Neural crest cell (in vitro differentiated cells): Measurements from ENCODE around the gene THRB. TPM values are rescaled to one million over a fixed set of nuclear protein-coding genes. Genes with fewer than 3 reads are reported as not detected.

Experiments
- DNase-seq: peaks from one replicate; pipeline ENCODE4 v3.0.0; 2021; ENCODE audit warnings: low read depth, mixed read lengths, low spot score
- H3K27ac Mint-ChIP-seq: one replicate; pipeline ENCODE4 v1.8.0; 2021; ENCODE audit warnings: mild to moderate bottlenecking, mixed read lengths; ENCODE audit not compliant: unreplicated experiment
- H3K27me3 Mint-ChIP-seq: 2 replicates; pipeline ENCODE4 v1.8.0; 2021; ENCODE audit warnings: low read depth, mild to moderate bottlenecking, mixed read lengths
- H3K36me3 Mint-ChIP-seq: 2 replicates; pipeline ENCODE4 v1.8.0; 2021; ENCODE audit warnings: low read depth, mild to moderate bottlenecking, mixed read lengths
- H3K4me1 Mint-ChIP-seq: 2 replicates; pipeline ENCODE4 v1.8.0; 2021; ENCODE audit warnings: mixed read lengths
- H3K4me3 Mint-ChIP-seq: one replicate; pipeline ENCODE4 v1.8.0; 2021; ENCODE audit warnings: mild to moderate bottlenecking, mixed read lengths
- H3K9me3 Mint-ChIP-seq: 2 replicates; pipeline ENCODE4 v1.8.0; 2021; ENCODE audit warnings: mixed read lengths
- total RNA-seq: library from RNA; stranded (reverse); gene quantifications from 2 replicates; pipeline ENCODE4 v1.2.1, GENCODE V29; 2021
- TF ChIP-seq, protein P1 (sequence below): fragments of 200-600 bp; sonication (generic); conservative IDR thresholded peaks from 2 replicates; pipeline ENCODE4 v1.5.0; 2021; ENCODE audit warnings: antibody characterized with exemption, mild to moderate bottlenecking

The THRB gene
- total RNA-seq, 1 donor from 2014 or later, result 0.65 TPM

DNA sequence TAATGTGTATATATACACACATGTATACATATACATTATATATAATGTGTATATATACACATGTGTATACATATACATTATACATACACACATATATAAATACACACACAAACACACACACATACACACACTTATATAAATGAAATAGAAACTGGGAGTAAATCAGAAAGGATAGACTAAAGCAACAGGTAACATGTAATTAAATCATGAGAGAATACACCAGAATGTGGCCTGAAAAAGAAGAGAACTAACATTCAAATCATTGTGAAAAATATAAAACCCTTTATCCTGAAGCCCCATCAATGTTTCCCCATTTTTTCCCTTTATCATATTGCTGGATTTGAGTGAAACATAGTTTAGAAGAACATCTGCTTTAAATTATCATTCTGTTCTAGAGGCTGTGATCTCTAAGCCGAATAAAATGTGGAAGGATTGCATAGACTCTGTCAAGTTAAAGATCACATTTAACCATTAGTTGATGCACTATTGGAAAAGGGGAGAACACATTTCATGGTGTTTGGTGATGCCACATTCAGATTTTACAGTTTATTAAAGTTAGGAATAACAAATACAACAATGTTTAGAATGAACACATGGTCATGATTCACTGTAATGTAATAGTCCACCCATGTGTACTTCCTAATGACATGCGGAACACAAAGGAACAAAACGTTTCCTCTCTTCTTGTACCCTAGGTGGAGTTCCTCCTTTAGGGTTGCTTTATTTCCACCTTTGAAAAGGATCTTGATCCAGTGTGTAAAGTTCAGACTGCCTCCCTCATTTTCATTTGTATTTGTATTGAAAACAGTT, 12.5 kb upstream of the THRB start:
- no peaks in the 10 kb centered on the region for H3K4me1 Mint-ChIP-seq
- H3K36me3 Mint-ChIP-seq, result no peaks in the 10 kb centered on the region
- no peak overlapping the region for H3K27ac Mint-ChIP-seq
- no peaks in the 10 kb centered on the region for H3K9me3 Mint-ChIP-seq
- no peaks in the 10 kb centered on the region for H3K27me3 Mint-ChIP-seq
- no peak for DNase-seq
- H3K4me3 Mint-ChIP-seq, result no peak overlapping the region
- TF ChIP-seq, protein P1, sequence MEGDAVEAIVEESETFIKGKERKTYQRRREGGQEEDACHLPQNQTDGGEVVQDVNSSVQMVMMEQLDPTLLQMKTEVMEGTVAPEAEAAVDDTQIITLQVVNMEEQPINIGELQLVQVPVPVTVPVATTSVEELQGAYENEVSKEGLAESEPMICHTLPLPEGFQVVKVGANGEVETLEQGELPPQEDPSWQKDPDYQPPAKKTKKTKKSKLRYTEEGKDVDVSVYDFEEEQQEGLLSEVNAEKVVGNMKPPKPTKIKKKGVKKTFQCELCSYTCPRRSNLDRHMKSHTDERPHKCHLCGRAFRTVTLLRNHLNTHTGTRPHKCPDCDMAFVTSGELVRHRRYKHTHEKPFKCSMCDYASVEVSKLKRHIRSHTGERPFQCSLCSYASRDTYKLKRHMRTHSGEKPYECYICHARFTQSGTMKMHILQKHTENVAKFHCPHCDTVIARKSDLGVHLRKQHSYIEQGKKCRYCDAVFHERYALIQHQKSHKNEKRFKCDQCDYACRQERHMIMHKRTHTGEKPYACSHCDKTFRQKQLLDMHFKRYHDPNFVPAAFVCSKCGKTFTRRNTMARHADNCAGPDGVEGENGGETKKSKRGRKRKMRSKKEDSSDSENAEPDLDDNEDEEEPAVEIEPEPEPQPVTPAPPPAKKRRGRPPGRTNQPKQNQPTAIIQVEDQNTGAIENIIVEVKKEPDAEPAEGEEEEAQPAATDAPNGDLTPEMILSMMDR, result no peak

- H3K27ac Mint-ChIP-seq, result no peak overlapping the region
- no peaks in the 10 kb centered on the region for H3K36me3 Mint-ChIP-seq
- DNase-seq, result no peak
- H3K27me3 Mint-ChIP-seq, result no peaks in the 10 kb centered on the region
- H3K4me1 Mint-ChIP-seq, result no peaks in the 10 kb centered on the region
- H3K9me3 Mint-ChIP-seq, result no peaks in the 10 kb centered on the region
- no peak overlapping the region for H3K4me3 Mint-ChIP-seq
- TF ChIP-seq, protein P1, result no peak
Observed at GRCh38 chr3:24505691-24506550, 11.3 kb upstream of the THRB start.

- no peaks in the 10 kb centered on the region for H3K4me1 Mint-ChIP-seq
- H3K4me3 Mint-ChIP-seq, result no peak overlapping the region
Observed at GRCh38 chr3:24504772-24505171, 10.1 kb upstream of the THRB start.

DNA sequence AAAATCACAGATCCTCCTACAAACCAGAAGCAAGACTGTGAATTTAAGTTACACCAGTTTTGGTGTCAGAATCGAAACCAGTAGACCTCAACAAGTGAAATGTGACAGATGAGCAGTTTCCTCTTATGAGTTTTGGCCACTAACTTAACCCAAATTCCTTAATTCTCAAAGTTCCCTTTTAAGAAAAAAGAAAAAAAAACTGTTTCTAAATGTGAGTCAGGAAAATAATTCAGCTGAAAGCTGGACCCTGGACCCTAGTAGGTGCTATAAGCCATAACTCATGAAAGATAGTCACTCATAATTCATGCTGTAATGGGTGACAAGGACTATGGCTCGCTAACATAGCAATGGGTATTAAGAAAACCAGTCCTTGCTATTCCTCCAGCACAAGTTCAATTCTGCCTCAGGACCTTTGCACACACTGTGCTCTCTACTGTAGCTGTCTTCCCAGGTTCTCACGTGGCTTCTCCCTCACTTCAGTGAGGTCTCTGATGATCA, 9.0 kb upstream of the THRB start:
- no peaks in the 10 kb centered on the region for H3K36me3 Mint-ChIP-seq
- TF ChIP-seq, protein P1, result no peak
- no peaks in the 10 kb centered on the region for H3K9me3 Mint-ChIP-seq
- no peaks in the 10 kb centered on the region for H3K4me1 Mint-ChIP-seq
- H3K27ac Mint-ChIP-seq, result no peak overlapping the region
- H3K27me3 Mint-ChIP-seq, result peaks cover 2% of the 10 kb centered on the region
- H3K4me3 Mint-ChIP-seq, result no peak overlapping the region
- no peak for DNase-seq

More at GRCh38 chr3:24504772-24505171, 10.1 kb upstream of the THRB start:
- no peak overlapping the region for H3K27ac Mint-ChIP-seq
- no peak for DNase-seq
- peaks cover 2% of the 10 kb centered on the region for H3K27me3 Mint-ChIP-seq
- no peaks in the 10 kb centered on the region for H3K36me3 Mint-ChIP-seq
- no peaks in the 10 kb centered on the region for H3K9me3 Mint-ChIP-seq
- TF ChIP-seq, protein P1, result no peak

DNA sequence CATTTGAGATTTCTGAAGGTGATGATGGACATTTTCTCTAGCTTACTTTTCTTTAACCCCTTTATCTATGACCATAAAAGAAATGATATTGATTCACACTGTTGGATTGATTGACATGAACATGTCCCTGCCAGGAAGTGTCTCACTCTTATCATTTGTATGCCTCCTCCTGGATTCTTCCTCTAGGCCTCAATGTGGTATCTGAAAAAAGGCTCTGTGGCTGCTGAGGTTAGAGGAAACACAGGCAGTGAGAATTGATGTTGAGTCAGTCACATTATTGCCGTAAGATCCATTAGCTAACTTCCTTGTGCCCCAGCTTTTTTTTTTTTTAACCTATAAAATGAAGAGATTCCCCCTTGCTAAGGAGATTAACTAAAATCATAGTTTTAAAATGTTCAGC, 8.0 kb upstream of the THRB start:
- TF ChIP-seq, protein P1, result no peak
- Mint-ChIP-seq H3K27me3 (peaks cover 9% of the 10 kb centered on the region), H3K4me3 (peak overlapping the region; percentile 6), H3K4me1 (no peaks in the 10 kb centered on the region), H3K27ac (no peak overlapping the region), H3K36me3 (no peaks in the 10 kb centered on the region), H3K9me3 (no peaks in the 10 kb centered on the region)
- no peak for DNase-seq
